H1 (cell line): ENCODE results near the gene WNT11. TPM values are rescaled to one million over a fixed set of nuclear protein-coding genes. Genes with fewer than 3 reads are reported as not detected.

Experiments
- CTCF ChIA-PET: fragments of 300-600 bp; sonication (Branson Sonifier 250); formaldehyde crosslinking; loops from one replicate; lab custom pipeline; 2021; ENCODE audit not compliant: partially characterized antibody; lab: Charles Lee
- POLR2A ChIA-PET: fragments of 300-600 bp; sonication (Branson Sonifier 250); formaldehyde crosslinking; loops from one replicate; lab custom pipeline; 2021; ENCODE audit warnings: inconsistent platforms; ENCODE audit not compliant: partially characterized antibody; lab: Charles Lee
- DNase-seq, 2 experiments: peaks; one replicate each; pipeline versions ENCODE4 v3.0.0 to v3.0.0-alpha.2; 2010 to 2022; ENCODE audit warnings: low spot score in 2 of 2, low read depth in 1 of 2, mixed read lengths in 1 of 2
- FAIRE-seq: peaks from 2 replicates; lab custom pipeline; 2011; peaks lifted over from hg19 to GRCh38; lab: Jason Lieb, UNC
- H2AFZ ChIP-seq: 2 replicates; pipeline ENCODE4 v1.8.1; 2012; ENCODE audit warnings: low read length, inconsistent platforms
- H2AK5ac ChIP-seq: 2 replicates; pipeline ENCODE4 v1.6.1; 2013; ENCODE audit warnings: low read depth, low read length
- H2BK120ac ChIP-seq: replicated peaks from 2 replicates; pipeline ENCODE3; 2013; ENCODE audit warnings: low read depth, low read length, inconsistent platforms
- H2BK12ac ChIP-seq: 2 replicates; pipeline ENCODE4 v1.6.1; 2013; ENCODE audit warnings: low read depth, low read length
- H2BK15ac ChIP-seq: 2 replicates; pipeline ENCODE4 v1.6.1; 2013; ENCODE audit warnings: low read length
- H2BK20ac ChIP-seq: 2 replicates; pipeline ENCODE4 v1.6.1; 2013; ENCODE audit warnings: low read length
- H2BK5ac ChIP-seq: 2 replicates; pipeline ENCODE4 v1.6.1; 2013; ENCODE audit warnings: low read depth, low read length
- H3K14ac ChIP-seq: 2 replicates; pipeline ENCODE4 v1.6.1; 2013; ENCODE audit warnings: inconsistent platforms; ENCODE audit not compliant: insufficient read length
- H3K18ac ChIP-seq: 2 replicates; pipeline ENCODE4 v1.6.1; 2013; ENCODE audit warnings: low read length; ENCODE audit errors: extremely low read depth
- H3K23ac ChIP-seq: 2 replicates; pipeline ENCODE4 v1.6.1; 2013; ENCODE audit warnings: inconsistent platforms; ENCODE audit not compliant: insufficient read length
- H3K23me2 ChIP-seq: 2 replicates; pipeline ENCODE4 v1.6.1; 2013; ENCODE audit warnings: low read depth, low read length
- H3K27ac ChIP-seq: 2 replicates; pipeline ENCODE4 v1.6.1; 2011; ENCODE audit warnings: low read depth, low read length, inconsistent platforms
- H3K27me3 ChIP-seq, 4 experiments: replicated peaks in 1 of 4; 1 replicate in 1 of 4; 2 replicates in 3 of 4; pipeline versions ENCODE4 v1.6.1 to v1.8.1; 2011 to 2013; ENCODE audit warnings: low read length in 3 of 4, mild to moderate bottlenecking in 3 of 4, inconsistent platforms in 2 of 4, mixed read lengths in 2 of 4, moderate library complexity in 1 of 4; ENCODE audit not compliant: control insufficient read depth in 3 of 4, insufficient read depth in 3 of 4; ENCODE audit errors: extremely low read depth in 1 of 4
- H3K36me3 ChIP-seq, 4 experiments: 2 replicates each; pipeline versions ENCODE4 v1.6.1 to v1.8.1; 2011 to 2013; ENCODE audit warnings: mild to moderate bottlenecking in 4 of 4, low read length in 3 of 4, moderate library complexity in 2 of 4, control low read depth in 1 of 4, inconsistent platforms in 1 of 4; ENCODE audit not compliant: insufficient read depth in 4 of 4, control insufficient read depth in 2 of 4
- H3K4ac ChIP-seq: replicated peaks from 2 replicates; pipeline ENCODE3; 2013; ENCODE audit warnings: low read length, low read depth, mixed read lengths, inconsistent platforms; ENCODE audit not compliant: insufficient read length
- H3K4me1 ChIP-seq, 4 experiments: replicated peaks in 1 of 4; 1 replicate in 1 of 4; 2 replicates in 3 of 4; pipeline versions ENCODE4 v1.6.1 to v1.8.1; 2011 to 2013; ENCODE audit warnings: low read length in 3 of 4, inconsistent platforms in 2 of 4, mixed read lengths in 1 of 4; ENCODE audit not compliant: insufficient read depth in 4 of 4, control insufficient read depth in 3 of 4
- H3K4me2 ChIP-seq, 2 experiments: 2 replicates each; pipeline versions ENCODE4 v1.6.1 to v1.8.1; 2011 to 2013; ENCODE audit warnings: low read depth in 2 of 2, low read length in 2 of 2, control low read depth in 1 of 2, inconsistent platforms in 1 of 2, mild to moderate bottlenecking in 1 of 2; ENCODE audit not compliant: insufficient read depth in 1 of 2
- H3K4me3 ChIP-seq, 4 experiments: fragments of 200-600, 300-600 bp in 1 of 4; sonication (generic), shearing (Covaris generic), sonication (Bioruptor Twin) in 1 of 4; 2 replicates each; pipeline versions ENCODE4 v1.5.1 to v1.8.1; 2011 to 2016; ENCODE audit warnings: low read length in 4 of 4, low read depth in 3 of 4, control low read depth in 2 of 4, inconsistent platforms in 2 of 4, mild to moderate bottlenecking in 2 of 4, mixed read lengths in 1 of 4, moderate library complexity in 1 of 4; ENCODE audit not compliant: insufficient read depth in 2 of 4; ENCODE audit errors: extremely low read depth in 1 of 4
- H3K56ac ChIP-seq: replicated peaks from 2 replicates; pipeline ENCODE3; 2013; ENCODE audit warnings: low read depth, mild to moderate bottlenecking, mixed read lengths, low read length, inconsistent platforms; ENCODE audit not compliant: insufficient read length
- H3K79me1 ChIP-seq: 2 replicates; pipeline ENCODE4 v1.6.1; 2013; ENCODE audit warnings: low read depth, low read length, control low read depth
- H3K79me2 ChIP-seq, 2 experiments: 2 replicates each; pipeline versions ENCODE4 v1.6.1 to v1.8.1; 2012 to 2013; ENCODE audit warnings: low read length in 2 of 2, mild to moderate bottlenecking in 2 of 2, inconsistent platforms in 1 of 2; ENCODE audit not compliant: insufficient read depth in 2 of 2, control insufficient read depth in 1 of 2
- H3K9ac ChIP-seq, 4 experiments: replicated peaks in 1 of 4; 1 replicate in 1 of 4; 2 replicates in 3 of 4; pipeline versions ENCODE4 v1.6.1 to v1.8.1; 2011 to 2013; ENCODE audit warnings: low read depth in 3 of 4, low read length in 3 of 4, control low read depth in 2 of 4, mild to moderate bottlenecking in 2 of 4, moderate library complexity in 2 of 4, inconsistent platforms in 1 of 4; ENCODE audit errors: extremely low read depth in 1 of 4
- H3K9me3 ChIP-seq, 2 experiments: 2 replicates each; pipeline versions ENCODE4 v1.6.1 to v1.8.1; 2012 to 2013; ENCODE audit warnings: mild to moderate bottlenecking in 2 of 2, moderate library complexity in 2 of 2, control low read depth in 1 of 2, inconsistent platforms in 1 of 2, low read depth in 1 of 2, low read length in 1 of 2, mixed read lengths in 1 of 2; ENCODE audit not compliant: insufficient read depth in 2 of 2
- H4K20me1 ChIP-seq, 2 experiments: replicated peaks in 1 of 2; 2 replicates each; pipeline versions ENCODE3 to v1.8.1; 2011 to 2013; ENCODE audit warnings: inconsistent platforms in 2 of 2, low read length in 2 of 2, mild to moderate bottlenecking in 1 of 2; ENCODE audit not compliant: insufficient read depth in 2 of 2, control insufficient read depth in 1 of 2
- H4K5ac ChIP-seq: 2 replicates; pipeline ENCODE4 v1.6.1; 2013; ENCODE audit warnings: low read length, low read depth, mixed read lengths, inconsistent platforms; ENCODE audit not compliant: insufficient read length
- H4K8ac ChIP-seq: 2 replicates; pipeline ENCODE4 v1.8.0; 2013; ENCODE audit warnings: mild to moderate bottlenecking, moderate library complexity, low read length, inconsistent platforms; ENCODE audit not compliant: insufficient read depth; ENCODE audit errors: extremely low read depth
- H4K91ac ChIP-seq: replicated peaks from 2 replicates; pipeline ENCODE3; 2013; ENCODE audit warnings: low read length, mixed read lengths, inconsistent platforms; ENCODE audit not compliant: insufficient read length
- GTF2F1 ChIP-seq: IDR thresholded peaks from 2 replicates; pipeline ENCODE4 v1.6.1; 2012; ENCODE audit warnings: low read depth, low read length, improper control_type of control experiment, borderline replicate concordance
- PHF8 ChIP-seq: fragments of 200-600 bp; sonication (generic); conservative IDR thresholded peaks from 2 replicates; pipeline ENCODE4 v1.7.1; 2012; ENCODE audit warnings: low read depth, mild to moderate bottlenecking, inconsistent platforms, low read length, moderate library complexity
- POU5F1 ChIP-seq: IDR thresholded peaks from 2 replicates; pipeline ENCODE4 v1.6.1; 2011; ENCODE audit warnings: low read depth, mild to moderate bottlenecking, low read length, moderate library complexity
- RFX5 ChIP-seq: IDR thresholded peaks from 2 replicates; pipeline ENCODE4 v1.6.1; 2011; ENCODE audit warnings: low read depth, low read length, improper control_type of control experiment, borderline replicate concordance
- SUZ12 ChIP-seq: fragments of 200-600 bp; sonication (generic); IDR thresholded peaks from 2 replicates; pipeline ENCODE4 v1.6.1; 2012; ENCODE audit warnings: mild to moderate bottlenecking, inconsistent platforms, low read length, moderate library complexity, mixed read lengths
- WGBS, 2 experiments: shearing (Covaris generic) in 1 of 2; methylation state at CpG; one replicate each; pipeline versions ENCODE4 v1.1.6 to v1.1.7; 2013 to 2015; ENCODE audit warnings: low lambda C conversion rate in 2 of 2, mixed read lengths in 2 of 2, inconsistent platforms in 1 of 2, low coverage in 1 of 2, missing lambda C conversion rate in 1 of 2; ENCODE audit not compliant: insufficient replicate concordance in 2 of 2, insufficient coverage in 1 of 2, insufficient read length in 1 of 2; ENCODE audit errors: extremely low coverage in 1 of 2, missing lambda C conversion rate in 1 of 2; 5-methylcytosine and 5-hydroxymethylcytosine counted together
- polyA plus RNA-seq, 7 experiments: library from polyadenylated mRNA; depleted of rRNA in 3 of 7; stranded (reverse) in 5 of 7; unstranded in 2 of 7; fragments of >200 nt in 5 of 7; fragments of 200-250 nt in 2 of 7; gene quantifications; 1 replicate in 5 of 7; 2 replicates in 1 of 7; 4 replicates in 1 of 7; pipeline versions ENCODE4 v1.2.1 to v1.2.3, GENCODE V29; 2011 to 2013; ENCODE audit warnings: missing spikeins in 2 of 7, mixed read lengths in 2 of 7
- total RNA-seq: library from RNA; stranded (reverse); fragmentation: NEBNext Ultra II Directional; extraction: Animal tissue kit (Norgen Biotek cat#: 25700); gene quantifications from 2 replicates; pipeline ENCODE4 v1.2.1, GENCODE V29; 2021
- TF ChIP-seq, protein P1 (sequence below), 3 experiments: IDR thresholded peaks; 1 replicate in 2 of 3; 2 replicates in 1 of 3; pipeline versions ENCODE4 v1.5.1 to v1.6.1; 2011; ENCODE audit warnings: low read length in 3 of 3, mild to moderate bottlenecking in 3 of 3, inconsistent platforms in 2 of 3, low read depth in 1 of 3, moderate library complexity in 1 of 3; ENCODE audit not compliant: insufficient read depth in 1 of 3; ENCODE audit errors: control extremely low read depth in 1 of 3

Gene WNT11
- total and polyA plus RNA-seq, 2 of the 8 experiments (the other 6 are each of a cell fraction or from before 2014, with no cell fraction given) = 0.11 to 0.45 TPM

DNA sequence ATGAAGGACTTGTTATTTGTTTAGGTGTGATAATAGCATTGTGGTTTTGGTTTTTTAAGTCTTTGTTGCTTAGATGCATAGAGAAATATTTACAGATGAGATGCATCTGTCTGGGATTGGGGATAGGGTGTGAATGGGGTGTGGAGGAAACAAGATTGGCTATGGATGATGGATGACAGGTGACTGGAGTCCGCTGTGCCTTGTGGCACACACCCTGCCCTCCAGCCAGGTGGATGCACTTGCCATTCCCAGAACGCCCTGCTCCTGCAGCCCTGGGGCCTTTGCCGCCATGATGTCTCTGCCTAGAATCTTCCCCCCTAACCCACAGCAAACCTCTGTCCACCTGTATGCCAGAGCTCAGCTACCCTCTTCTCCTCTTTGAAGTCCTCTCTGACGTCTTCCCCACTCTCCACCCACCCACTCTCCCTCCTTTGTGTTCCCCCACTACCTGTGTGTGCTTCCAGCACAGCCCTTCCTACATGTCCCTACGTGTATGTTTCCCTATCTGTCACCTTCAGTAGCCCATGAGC lies 54.7 kb downstream of the WNT11 start:
- H3K56ac ChIP-seq = no peak overlapping the region
- H3K14ac ChIP-seq = no peak overlapping the region
- no peak for FAIRE-seq
- no peaks in the 10 kb centered on the region for H3K23me2 ChIP-seq
- H3K79me1 ChIP-seq = no peaks in the 10 kb centered on the region
- no peak overlapping the region for H4K5ac ChIP-seq
- H2BK120ac ChIP-seq = no peak overlapping the region
- H3K27me3 ChIP-seq = peaks cover 0 to 14% (median 11%) of the 10 kb centered on the region in 4 experiments; a peak in 5 of 7 replicates
- no peak overlapping the region for H4K8ac ChIP-seq
- peak overlapping the region in 3 of 4 experiments; percentile 36 to 64 (median 37); a peak in 2 of 8 replicates for H3K4me3 ChIP-seq
- H2BK20ac ChIP-seq = no peak overlapping the region; the same call in 1 of the 2 replicates
- peak overlapping the region; percentile 88 for H3K18ac ChIP-seq
- no peak overlapping the region for H3K4ac ChIP-seq
- H4K91ac ChIP-seq = no peak overlapping the region
- H3K36me3 ChIP-seq = no peaks in the 10 kb centered on the region
- H2AFZ ChIP-seq = peak overlapping the region; percentile 99
- no peak overlapping the region for H2AK5ac ChIP-seq
- no peaks in the 10 kb centered on the region for H3K79me2 ChIP-seq
- H3K4me1 ChIP-seq = peaks cover 0 to 3% (median 2%) of the 10 kb centered on the region in 4 experiments; a peak in 2 of 7 replicates
- peak overlapping the region; percentile 60; the same call in 1 of the 2 replicates for H2BK5ac ChIP-seq
- H3K9me3 ChIP-seq = no peaks in the 10 kb centered on the region
- no peaks in the 10 kb centered on the region for H4K20me1 ChIP-seq
- no peak overlapping the region for H3K23ac ChIP-seq
- no peak overlapping the region for H3K27ac ChIP-seq
- H2BK12ac ChIP-seq = peak overlapping the region; percentile 56; the same call in 1 of the 2 replicates
- H3K9ac ChIP-seq = no peak overlapping the region
- DNase-seq = no peak
- ChIA-PET POLR2A (interaction anchor here (0.9 to 1.2 kb wide), 4 partner anchors 14 to 255 kb away, joined by 3 to 4 read pairs (median 3); no protein-coding TSS in a partner anchor), CTCF (interaction anchor here (0.6 to 3.0 kb wide), 66 partner anchors 10 to 445 kb away, joined by 3 to 44 read pairs (median 4); partner anchors contain the start of gene MOGAT2)
- H2BK15ac ChIP-seq = peak overlapping the region; percentile 89
- 0 out of 4 replicates have a peak overlapping the region, but pooled peaks of 1 of the 2 experiments have one; percentile 69 for H3K4me2 ChIP-seq
- 80% methylated on average over 5 of the region's 5 CpGs; no CpG with 5 or more reads in 1 of the 2 experiments for WGBS, 2 experiments
- TF ChIP-seq PHF8 (no peak), POU5F1 (no peak), SUZ12 (no peak), GTF2F1 (no peak), RFX5 (no peak)
- TF ChIP-seq, protein P1, sequence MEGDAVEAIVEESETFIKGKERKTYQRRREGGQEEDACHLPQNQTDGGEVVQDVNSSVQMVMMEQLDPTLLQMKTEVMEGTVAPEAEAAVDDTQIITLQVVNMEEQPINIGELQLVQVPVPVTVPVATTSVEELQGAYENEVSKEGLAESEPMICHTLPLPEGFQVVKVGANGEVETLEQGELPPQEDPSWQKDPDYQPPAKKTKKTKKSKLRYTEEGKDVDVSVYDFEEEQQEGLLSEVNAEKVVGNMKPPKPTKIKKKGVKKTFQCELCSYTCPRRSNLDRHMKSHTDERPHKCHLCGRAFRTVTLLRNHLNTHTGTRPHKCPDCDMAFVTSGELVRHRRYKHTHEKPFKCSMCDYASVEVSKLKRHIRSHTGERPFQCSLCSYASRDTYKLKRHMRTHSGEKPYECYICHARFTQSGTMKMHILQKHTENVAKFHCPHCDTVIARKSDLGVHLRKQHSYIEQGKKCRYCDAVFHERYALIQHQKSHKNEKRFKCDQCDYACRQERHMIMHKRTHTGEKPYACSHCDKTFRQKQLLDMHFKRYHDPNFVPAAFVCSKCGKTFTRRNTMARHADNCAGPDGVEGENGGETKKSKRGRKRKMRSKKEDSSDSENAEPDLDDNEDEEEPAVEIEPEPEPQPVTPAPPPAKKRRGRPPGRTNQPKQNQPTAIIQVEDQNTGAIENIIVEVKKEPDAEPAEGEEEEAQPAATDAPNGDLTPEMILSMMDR (IDR thresholded peaks at IDR 0.05; ENCODE audit: control extremely low read depth in 1 of 3, insufficient read depth in 1 of 3, low read depth in 1 of 3, low read length in 3 of 3) = no peak
